Natural killer cell (primary cell): ENCODE results near the gene LGR6. TPM values are rescaled to one million over a fixed set of nuclear protein-coding genes. Genes with fewer than 3 reads are reported as not detected.

Experiments used
- ATAC-seq, 3 donors: fragments of 150-1000 bp in 2 of 3; fragments of 200-7000 bp in 1 of 3; cut with Tn5 transposase; 1 replicate in 1 of 3; 2 replicates in 2 of 3; pipeline ENCODE4 v1.10.0; 2021; ENCODE audit warnings: mild to moderate bottlenecking in 2 of 3, moderate library complexity in 2 of 3
- DNase-seq, 2 donors: peaks; one replicate each; pipeline versions ENCODE4 v3.0.0 to v3.0.0-alpha.2; 2013 to 2021; ENCODE audit warnings: mixed read lengths in 1 of 2
- H3K27ac ChIP-seq: one replicate; pipeline ENCODE4 v1.5.1; 2013; ENCODE audit warnings: mild to moderate bottlenecking, low read length
- H3K27me3 ChIP-seq: one replicate; pipeline ENCODE4 v1.6.1; 2013; ENCODE audit warnings: low read length; ENCODE audit not compliant: control insufficient read depth, insufficient read depth
- H3K36me3 ChIP-seq: one replicate; pipeline ENCODE4 v1.6.1; 2013; ENCODE audit warnings: low read length; ENCODE audit not compliant: control insufficient read depth, insufficient read depth
- H3K4me1 ChIP-seq: one replicate; pipeline ENCODE4 v1.6.1; 2013; ENCODE audit warnings: low read length; ENCODE audit not compliant: control insufficient read depth, insufficient read depth
- H3K4me3 ChIP-seq: one replicate; pipeline ENCODE4 v1.5.1; 2013; ENCODE audit warnings: low read length
- H3K9me3 ChIP-seq: one replicate; pipeline ENCODE4 v1.6.1; 2013; ENCODE audit warnings: low read length; ENCODE audit not compliant: control insufficient read depth, insufficient read depth
- H3K27ac Mint-ChIP-seq, 2 donors: one replicate each; pipeline ENCODE4 v1.8.0; 2022; ENCODE audit warnings: mild to moderate bottlenecking in 2 of 2, mixed read lengths in 2 of 2, moderate library complexity in 1 of 2
- H3K27me3 Mint-ChIP-seq, 2 donors: one replicate each; pipeline ENCODE4 v1.8.0; 2022; ENCODE audit warnings: low read depth in 2 of 2, mixed read lengths in 2 of 2
- H3K36me3 Mint-ChIP-seq: one replicate; pipeline ENCODE4 v1.8.0; 2022; ENCODE audit warnings: mixed read lengths
- H3K4me1 Mint-ChIP-seq, 2 donors: one replicate each; pipeline ENCODE4 v1.8.0; 2022; ENCODE audit warnings: mixed read lengths in 2 of 2
- H3K4me3 Mint-ChIP-seq: one replicate; pipeline ENCODE4 v1.8.0; 2022; ENCODE audit warnings: mild to moderate bottlenecking, moderate library complexity, mixed read lengths
- H3K9me3 Mint-ChIP-seq, 2 donors: one replicate each; pipeline ENCODE4 v1.8.0; 2022; ENCODE audit warnings: mixed read lengths in 2 of 2
- CTCF ChIP-seq: fragments of 200-600 bp; IDR thresholded peaks from one replicate; pipeline ENCODE4 v1.8.0; 2022; ENCODE audit warnings: antibody characterized with exemption
- WGBS: methylation state at CpG from one replicate; pipeline ENCODE4 v1.1.7; 2013; ENCODE audit warnings: missing lambda C conversion rate; ENCODE audit not compliant: insufficient coverage; 5-methylcytosine and 5-hydroxymethylcytosine counted together
- intact Hi-C: fragments of 100-400 bp; cut with micrococcal nuclease; formaldehyde crosslinking; loops from one replicate; pipeline ENCODE4 v1.14.2; 2022
- total RNA-seq, 4 donors: library from RNA; stranded (reverse); fragments of 120-200 nt in 1 of 4; gene quantifications; one replicate each; pipeline versions ENCODE4 v1.2.3 to v1.2.4, GENCODE V29; 2013 to 2022

The LGR6 gene
- total RNA-seq, 3 donors from 2014 or later (not counting 1 experiment from before 2014, with no cell fraction given) = 58.3 to 65.2 (median 60.9) TPM

DNA sequence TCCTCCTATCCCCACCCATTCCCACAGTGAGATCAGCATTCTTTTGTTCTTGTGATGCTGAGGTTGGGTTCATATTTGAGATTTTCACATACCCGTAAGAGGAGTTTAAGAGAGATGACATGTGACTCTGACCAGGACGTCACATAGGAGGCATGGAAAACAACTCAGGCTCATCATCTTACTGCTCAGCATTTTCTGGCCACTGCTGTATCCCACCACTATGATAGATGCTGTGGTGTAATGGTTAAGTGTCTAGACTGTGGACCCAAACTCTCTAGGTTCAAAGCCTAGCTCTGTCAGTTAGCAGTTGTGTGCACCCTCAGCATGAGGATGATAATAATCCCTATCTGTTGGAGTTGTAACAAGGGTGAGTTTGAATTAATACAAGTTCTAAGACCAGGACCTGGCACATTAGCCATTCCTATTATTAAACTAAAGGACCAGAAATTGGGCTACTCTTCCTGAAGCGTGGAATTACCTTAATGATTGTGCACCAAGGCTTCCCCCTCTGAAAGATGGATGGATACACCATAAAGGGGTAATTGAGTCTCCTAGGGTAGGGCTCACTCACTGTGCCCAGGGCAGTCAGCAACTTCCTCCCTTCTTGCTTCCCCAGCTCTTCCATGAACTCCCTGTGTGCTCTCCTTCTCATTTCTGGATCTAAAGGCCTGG is 40.9 kb downstream of the LGR6 start:
- Histone ChIP-seq H3K9me3 (no peaks in the 10 kb centered on the region), H3K4me3 (no peak overlapping the region), H3K27me3 (no peaks in the 10 kb centered on the region), H3K4me1 (no peaks in the 10 kb centered on the region), H3K36me3 (peaks cover 3% of the 10 kb centered on the region), H3K27ac (no peak overlapping the region)
- WGBS = 83% methylated on average over 2 of the region's 3 CpGs
- intact Hi-C loops = no loop called here
- DNase-seq (no peak), ATAC-seq (no peak)
- H3K27ac Mint-ChIP-seq = no peak overlapping the region
- TF ChIP-seq CTCF = no peak
- no peaks in the 10 kb centered on the region for H3K36me3 Mint-ChIP-seq
- peaks cover 0 to 2% of the 10 kb centered on the region in 2 donors for H3K27me3 Mint-ChIP-seq
- H3K4me1 Mint-ChIP-seq = peaks cover 6 to 21% of the 10 kb centered on the region in 2 donors
- no peak overlapping the region for H3K4me3 Mint-ChIP-seq
- no peaks in the 10 kb centered on the region for H3K9me3 Mint-ChIP-seq

GRCh38 chr1:202235003-202235660 is 41.5 kb downstream of the LGR6 start:
- intact Hi-C loops = no loop called here

GRCh38 chr1:202235856-202236837 is 42.5 kb downstream of the LGR6 start:
- Histone ChIP-seq H3K36me3 (peaks cover 2% of the 10 kb centered on the region), H3K9me3 (no peaks in the 10 kb centered on the region), H3K27me3 (no peaks in the 10 kb centered on the region), H3K4me1 (no peaks in the 10 kb centered on the region), H3K27ac (no peak overlapping the region), H3K4me3 (no peak overlapping the region)
- Mint-ChIP-seq H3K4me3 (no peak overlapping the region), H3K4me1 (peaks cover 6 to 21% of the 10 kb centered on the region in 2 donors), H3K36me3 (no peaks in the 10 kb centered on the region), H3K27ac (peak overlapping the region; percentile 53 to 81), H3K9me3 (no peaks in the 10 kb centered on the region), H3K27me3 (peaks cover 0 to 2% of the 10 kb centered on the region in 2 donors)
- 71% methylated on average over 19 of the region's 19 CpGs for WGBS
- peak; percentile 87 for TF ChIP-seq CTCF
- ATAC-seq (peak; percentile 69 to 90 (median 86)), DNase-seq (peak; percentile 62 to 78)
- intact Hi-C loops = loop anchor here (1.0 kb wide), 1 partner anchor 47 kb away; no protein-coding TSS in a partner anchor

More at GRCh38 chr1:202235003-202235660, 41.5 kb downstream of the LGR6 start:
- WGBS = 73% methylated on average over 7 of the region's 7 CpGs
- no peak for DNase-seq
- Mint-ChIP-seq H3K9me3 (no peaks in the 10 kb centered on the region), H3K27ac (no peak overlapping the region), H3K4me1 (peaks cover 6 to 21% of the 10 kb centered on the region in 2 donors), H3K27me3 (peaks cover 0 to 2% of the 10 kb centered on the region in 2 donors), H3K36me3 (no peaks in the 10 kb centered on the region), H3K4me3 (no peak overlapping the region)
- peaks cover 2% of the 10 kb centered on the region for H3K36me3 ChIP-seq
- H3K4me3 ChIP-seq = no peak overlapping the region
- ATAC-seq = no peak
- no peaks in the 10 kb centered on the region for H3K9me3 ChIP-seq
- H3K27ac ChIP-seq = no peak overlapping the region
- no peaks in the 10 kb centered on the region for H3K4me1 ChIP-seq
- no peaks in the 10 kb centered on the region for H3K27me3 ChIP-seq
- TF ChIP-seq CTCF = no peak
